Measurements from ENCODE around the gene RIPOR3.

- TF ChIP-seq POLR2A (IDR thresholded peaks at IDR 0.05; ENCODE audit: low read length) (no peak), GATA1 (IDR thresholded peaks at IDR 0.05; ENCODE audit: low read depth, low read length) (no peak)
Measured at GRCh38 chr20:50610212-50610718, 81.1 kb downstream of the RIPOR3 start.
